IPS-20b (cell line): ENCODE results near the gene ZNF212.

Experiments
- H3K27ac ChIP-seq: one replicate; pipeline ENCODE4 v1.5.1; 2013; ENCODE audit warnings: low read length
- H3K27me3 ChIP-seq: 2 replicates; pipeline ENCODE4 v1.6.1; 2013; ENCODE audit warnings: mild to moderate bottlenecking, low read length, inconsistent platforms; ENCODE audit not compliant: insufficient read depth
- H3K36me3 ChIP-seq: 2 replicates; pipeline ENCODE4 v1.6.1; 2013; ENCODE audit warnings: low read depth, mild to moderate bottlenecking, inconsistent platforms, low read length, moderate library complexity; ENCODE audit not compliant: insufficient read depth
- H3K4me1 ChIP-seq: 2 replicates; pipeline ENCODE4 v1.6.1; 2013; ENCODE audit warnings: mild to moderate bottlenecking, control low read depth, inconsistent platforms, low read length, moderate library complexity; ENCODE audit not compliant: insufficient read depth
- H3K4me3 ChIP-seq: 2 replicates; pipeline ENCODE4 v1.5.1; 2013; ENCODE audit warnings: mild to moderate bottlenecking, low read length, inconsistent platforms
- H3K9ac ChIP-seq: 2 replicates; pipeline ENCODE4 v1.6.1; 2013; ENCODE audit warnings: low read depth, mild to moderate bottlenecking, inconsistent platforms, low read length, moderate library complexity
- H3K9me3 ChIP-seq: 2 replicates; pipeline ENCODE4 v1.6.1; 2013; ENCODE audit warnings: mild to moderate bottlenecking, low read depth, low read length, inconsistent platforms; ENCODE audit not compliant: insufficient read depth

Gene ZNF212

DNA sequence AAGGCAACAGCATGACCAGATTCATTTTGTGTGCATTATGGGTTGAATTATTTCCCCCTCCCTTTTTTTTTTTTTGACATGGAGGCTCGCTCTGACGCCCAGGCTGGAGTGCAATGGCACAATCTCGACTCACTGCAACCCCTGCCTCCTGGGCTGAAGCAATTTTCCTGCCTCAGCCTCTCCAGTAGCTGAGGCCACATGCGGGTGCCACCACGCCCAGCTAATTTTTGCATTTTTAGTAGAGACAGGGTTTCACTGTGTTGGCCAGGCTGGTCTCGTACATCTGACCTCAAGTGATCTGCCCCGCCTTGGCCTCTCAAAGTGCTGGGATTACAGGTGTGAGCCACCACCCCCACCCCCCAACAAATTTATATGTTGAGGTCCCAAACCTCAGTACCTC is 64.6 kb downstream of the ZNF212 start:
- Histone ChIP-seq H3K27me3 (no peaks in the 10 kb centered on the region), H3K36me3 (no peaks in the 10 kb centered on the region), H3K27ac (no peak overlapping the region), H3K9me3 (no peaks in the 10 kb centered on the region), H3K4me3 (no peak overlapping the region), H3K9ac (no peak overlapping the region), H3K4me1 (no peaks in the 10 kb centered on the region; the same call in 1 of the 2 replicates)
